Eye (tissue), 1 donor: Measurements from ENCODE around the gene VASH1.

Experiments
- DNase-seq: peaks from one replicate; pipeline ENCODE4 v3.0.0-alpha.2; 2015

The VASH1 gene

GRCh38 chr14:76752744-76753143, 8.5 kb upstream of the VASH1 start:
- DNase-seq: no peak

DNA sequence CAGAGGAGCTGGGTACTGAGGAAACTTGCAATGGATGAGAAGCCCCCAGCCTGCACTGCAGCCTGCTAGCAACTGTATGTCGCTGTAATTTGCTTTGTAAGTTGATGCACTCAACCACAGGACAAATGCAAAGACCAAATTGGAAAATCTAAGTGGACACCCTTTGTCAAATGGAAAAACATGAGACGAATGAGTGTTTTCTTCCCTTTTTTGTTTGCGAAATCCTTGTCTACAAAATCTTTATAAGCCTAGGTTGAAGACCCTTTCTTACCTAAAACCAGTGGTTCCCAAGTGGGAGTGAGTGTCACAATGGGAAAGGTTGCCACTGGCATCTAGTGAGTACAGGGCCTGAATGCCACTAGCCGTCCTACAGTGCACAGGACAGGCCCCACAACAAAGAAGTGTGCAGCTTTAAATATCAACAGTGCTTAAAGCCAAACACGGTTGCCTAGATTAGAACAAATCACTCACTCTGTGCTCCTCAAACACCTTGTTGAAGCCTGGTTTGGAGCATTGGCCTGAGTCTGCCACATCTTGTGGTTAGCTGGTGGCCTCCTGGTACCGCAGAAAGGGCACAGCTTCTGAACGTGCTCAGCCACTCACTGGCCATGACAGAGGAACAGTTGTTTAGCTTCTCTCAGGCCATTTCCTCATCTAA, 7.6 kb upstream of the VASH1 start:
- DNase-seq: no peak

DNA sequence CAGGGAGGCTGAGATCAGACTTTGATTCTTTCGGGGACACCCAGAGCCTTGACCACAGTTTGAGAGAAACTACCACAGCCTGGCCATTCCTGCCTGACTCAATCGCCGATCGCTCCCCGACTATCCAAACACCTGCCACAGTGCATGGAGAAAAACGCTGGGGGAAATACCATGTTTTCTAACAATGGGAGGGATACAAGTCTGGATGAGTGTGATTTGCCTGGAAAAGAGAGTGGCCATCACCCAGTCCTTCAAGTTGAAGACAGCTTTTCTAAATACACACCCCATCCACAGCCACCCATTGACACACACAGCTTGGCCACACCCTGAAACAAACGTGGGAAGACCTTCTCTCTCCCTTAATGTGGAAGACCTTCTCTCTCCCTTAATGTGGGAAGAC, 6.7 kb upstream of the VASH1 start:
- no peak for DNase-seq

- DNase-seq: peak; percentile 3
Observed at GRCh38 chr14:76755610-76756370, 5.5 kb upstream of the VASH1 start.

GRCh38 chr14:76756371-76756750, 4.9 kb upstream of the VASH1 start:
- no peak for DNase-seq

DNA sequence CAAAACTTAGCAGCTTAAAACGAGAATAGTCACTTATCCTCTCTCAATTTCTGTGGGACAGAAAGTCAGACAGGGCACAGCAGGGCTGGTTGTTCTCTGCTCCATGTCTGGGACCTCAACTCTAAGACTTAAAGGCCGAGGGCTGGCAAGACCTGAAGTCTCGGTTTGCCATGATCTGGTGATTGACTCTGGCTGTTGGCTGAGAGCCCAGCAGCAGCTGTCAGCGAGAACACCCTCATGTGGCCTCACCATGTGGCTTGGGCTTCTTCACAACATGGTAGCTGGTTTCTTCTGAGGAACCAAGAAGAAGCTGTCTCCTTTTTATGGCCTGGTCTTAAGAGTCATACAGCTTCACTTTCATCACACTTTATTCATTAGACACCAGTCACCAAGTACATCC, 1.7 kb upstream of the VASH1 start:
- no peak for DNase-seq

DNA sequence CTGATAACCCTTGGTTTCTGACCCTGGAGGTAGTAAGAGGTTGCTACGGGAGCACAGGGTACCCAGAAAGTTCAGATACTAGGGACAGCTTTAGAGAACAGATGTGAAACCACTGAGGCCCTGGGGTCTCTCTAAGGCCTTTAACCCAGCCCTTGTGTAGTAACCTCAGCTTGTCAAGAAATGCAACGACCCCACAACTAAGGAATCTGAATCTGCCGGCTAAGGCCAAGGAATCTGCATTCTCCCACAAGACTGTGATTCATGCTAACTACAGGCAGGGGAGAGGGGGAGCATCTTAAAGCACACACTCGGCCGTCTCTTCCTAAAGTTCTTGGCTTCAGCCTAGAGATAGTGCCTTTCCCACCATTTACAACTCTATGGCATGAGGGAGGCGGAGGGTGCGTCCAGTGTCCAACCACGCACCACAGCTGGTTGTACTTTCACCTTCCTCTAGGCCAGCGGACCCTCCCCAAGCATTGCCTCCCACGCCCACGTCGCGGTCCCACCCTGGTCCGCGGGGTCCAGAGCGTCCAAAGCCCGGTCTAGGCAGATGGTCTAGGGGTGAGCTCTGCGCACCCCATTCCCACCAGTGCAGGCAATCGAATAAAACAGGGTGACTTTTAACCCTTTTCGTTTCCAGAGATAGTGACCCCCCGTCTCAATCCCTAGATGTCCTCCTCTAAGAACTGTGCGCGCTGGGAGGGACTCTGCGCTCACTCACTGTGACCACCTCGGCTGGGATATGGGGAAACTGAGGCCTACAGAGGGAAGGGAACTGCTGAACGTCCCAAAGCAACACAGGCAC, 735 bp upstream of the VASH1 start:
- DNase-seq: no peak

GRCh38 chr14:76761960-76762410, 717 bp downstream of the VASH1 start:
- peak; percentile 85 for DNase-seq

DNA sequence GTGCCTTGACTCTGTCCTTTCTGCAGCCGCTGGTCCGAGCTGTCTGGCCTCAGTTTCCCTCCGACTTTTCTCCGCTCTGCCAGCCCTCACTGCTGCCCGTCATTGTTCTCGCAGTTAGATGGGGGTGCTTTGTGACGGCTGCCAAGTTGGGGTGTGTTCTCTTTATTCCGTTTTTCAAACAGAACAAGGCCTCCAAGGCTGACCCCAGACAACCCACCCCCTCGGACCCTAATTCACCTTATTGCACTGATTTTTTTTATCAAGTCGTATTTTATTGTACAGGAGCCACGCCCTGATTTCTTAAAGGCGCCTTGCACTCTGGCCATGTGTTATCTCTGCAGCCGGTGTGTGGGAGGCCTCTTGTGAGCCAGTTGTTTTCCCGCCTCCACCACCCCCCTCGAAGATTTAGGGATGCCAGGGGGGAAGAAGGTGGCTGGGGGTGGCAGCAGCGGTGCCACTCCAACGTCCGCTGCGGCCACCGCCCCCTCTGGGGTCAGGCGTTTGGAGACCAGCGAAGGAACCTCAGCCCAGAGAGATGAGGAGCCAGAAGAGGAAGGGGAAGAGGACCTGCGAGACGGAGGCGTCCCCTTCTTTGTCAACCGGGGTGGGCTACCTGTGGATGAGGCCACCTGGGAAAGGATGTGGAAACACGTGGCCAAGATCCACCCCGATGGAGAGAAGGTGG, 1.3 kb downstream of the VASH1 start:
- no peak for DNase-seq

DNA sequence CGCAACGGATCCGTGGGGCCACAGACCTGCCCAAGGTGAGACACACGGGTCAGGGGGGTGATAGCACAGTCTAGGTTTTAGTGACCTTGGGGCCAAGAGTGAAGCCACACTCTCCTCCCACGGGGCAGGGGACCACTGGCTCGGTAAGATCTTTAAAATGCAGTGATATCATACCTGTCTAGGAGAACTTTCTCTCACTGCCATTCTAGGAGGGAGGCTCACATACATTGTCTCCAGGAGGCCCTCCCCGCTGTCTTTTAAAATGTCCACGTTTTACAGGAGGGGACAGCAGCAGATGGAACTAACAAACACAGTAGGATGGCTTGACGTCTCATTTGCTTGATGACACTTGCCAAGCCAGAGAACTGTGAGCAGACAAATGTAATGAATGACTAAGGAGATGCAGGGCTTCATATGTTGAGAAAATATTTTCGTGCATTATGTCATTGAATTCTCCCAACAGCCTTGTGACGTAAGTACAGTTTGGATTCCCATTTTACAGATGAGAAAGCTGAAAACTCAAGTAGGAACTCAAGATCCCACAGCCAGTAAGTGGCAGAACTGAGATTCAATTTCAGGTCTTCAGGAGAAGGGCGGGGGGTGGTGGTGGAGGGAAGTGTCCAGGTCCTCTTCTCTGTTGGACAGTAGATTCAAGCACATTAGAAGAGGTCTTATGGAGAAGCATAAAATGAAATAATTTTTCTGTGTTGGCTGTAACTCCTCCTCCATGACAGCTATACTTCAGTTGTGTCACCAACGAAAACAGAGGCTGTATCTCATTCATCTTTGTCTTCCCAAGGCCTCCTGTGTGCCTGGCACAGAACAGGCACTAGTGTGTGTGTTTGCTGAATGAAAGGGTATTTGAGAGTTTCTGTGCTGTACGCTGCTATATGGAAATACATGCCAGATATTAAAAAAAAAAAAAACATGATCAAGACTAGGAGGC, 2.1 kb downstream of the VASH1 start:
- DNase-seq: peak; percentile 42

DNA sequence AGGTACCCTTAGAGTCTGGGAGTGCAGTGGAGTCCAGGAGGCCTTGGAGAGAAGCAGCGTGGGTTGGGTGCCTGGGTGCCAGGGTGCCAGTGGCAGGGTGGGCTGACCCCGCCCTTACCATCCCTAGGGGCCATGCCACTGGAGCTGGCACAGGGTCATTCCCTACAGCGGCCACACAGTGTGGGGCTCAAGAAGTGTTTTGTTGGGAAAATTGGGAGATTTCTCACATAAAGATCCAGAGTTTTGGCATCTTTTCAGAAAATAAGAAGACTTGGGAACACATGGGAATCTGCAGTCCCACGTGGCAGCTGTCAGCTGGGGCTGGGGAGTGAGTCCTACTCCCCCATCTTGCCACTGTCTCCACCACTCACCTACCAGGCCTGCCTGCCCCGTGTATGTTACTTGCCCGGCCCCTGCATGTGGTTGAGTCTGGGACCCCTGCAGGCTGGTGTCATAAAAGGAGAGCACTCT, 4.2 kb downstream of the VASH1 start:
- DNase-seq: no peak

- peak; percentile 66 for DNase-seq
Observed at GRCh38 chr14:76767681-76768656, 6.7 kb downstream of the VASH1 start.

- DNase-seq: no peak
Observed at GRCh38 chr14:76768671-76769500, 7.6 kb downstream of the VASH1 start.

DNA sequence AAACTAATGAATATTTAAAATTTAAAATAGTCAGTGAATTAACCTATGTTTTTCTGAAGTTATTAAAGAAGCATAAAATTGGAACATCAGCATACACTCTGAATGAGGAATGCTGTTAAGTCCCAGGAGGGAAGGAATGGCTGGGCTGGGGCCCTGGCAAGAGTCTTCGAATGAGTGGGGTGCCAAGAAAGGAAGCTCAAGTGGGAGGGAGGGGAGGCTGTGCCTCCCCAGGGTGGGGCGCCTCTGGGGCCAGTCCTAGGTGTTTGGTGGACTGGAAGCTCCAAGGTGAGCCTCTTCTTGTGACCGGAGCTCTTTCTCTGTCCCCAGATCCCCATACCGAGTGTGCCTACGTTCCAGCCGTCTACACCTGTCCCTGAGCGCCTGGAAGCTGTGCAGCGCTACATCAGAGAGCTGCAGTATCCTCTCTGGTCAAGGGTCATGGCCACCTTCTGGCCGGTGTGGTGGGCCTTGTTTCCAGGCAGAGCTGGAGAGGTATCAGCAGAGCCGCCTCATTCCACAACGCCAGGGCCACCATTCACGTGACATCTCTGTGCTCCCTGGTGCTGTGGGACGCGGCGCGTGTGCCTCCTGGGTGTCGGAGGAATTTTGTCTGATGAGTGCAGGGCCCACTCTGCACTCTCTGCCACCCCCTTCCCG, 8.5 kb downstream of the VASH1 start:
- DNase-seq: no peak

DNA sequence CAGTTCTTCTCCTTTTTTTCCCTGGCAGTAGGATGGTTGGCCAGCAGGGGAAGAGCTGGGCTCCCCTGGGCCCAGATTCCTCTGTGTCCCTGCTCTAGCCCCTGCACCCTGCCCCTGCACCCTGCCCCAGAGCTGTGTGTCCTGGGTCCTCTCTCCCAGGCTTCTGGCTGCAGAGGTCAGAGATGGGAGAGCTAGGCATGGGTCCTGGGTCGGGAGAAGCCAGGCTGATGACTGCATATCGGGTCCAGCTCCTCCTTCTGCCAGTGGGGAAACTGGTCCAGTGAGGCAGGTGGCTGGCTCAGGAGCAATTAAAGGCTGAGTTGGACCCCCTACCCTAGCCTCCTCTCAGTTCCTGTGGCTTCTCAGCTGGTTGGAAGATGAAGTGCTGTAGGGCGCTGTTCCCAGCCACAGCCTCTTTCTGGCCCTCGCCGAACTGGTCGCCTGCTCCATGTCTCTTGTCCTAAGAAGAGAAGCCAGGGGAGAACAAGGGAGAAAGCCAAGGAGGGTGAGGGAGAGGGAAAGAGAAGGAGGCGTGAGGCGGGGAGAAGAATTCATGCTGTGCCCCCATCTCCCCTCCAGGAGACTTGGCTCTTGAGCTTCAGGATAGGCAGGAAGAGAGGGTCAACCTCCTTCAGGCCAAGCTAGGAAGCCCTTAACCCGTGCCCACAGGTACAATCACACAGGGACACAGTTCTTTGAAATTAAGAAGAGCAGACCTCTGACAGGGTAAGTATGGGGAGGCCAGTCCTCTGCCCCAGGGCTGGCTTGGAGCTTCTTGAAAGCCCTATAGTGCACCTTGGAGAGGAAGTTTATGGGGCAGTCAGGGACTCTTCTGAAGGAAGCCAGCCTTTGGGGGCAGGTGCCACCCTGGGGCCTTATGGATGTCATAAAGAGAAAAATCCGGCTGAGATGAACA, 9.5 kb downstream of the VASH1 start:
- no peak for DNase-seq

DNA sequence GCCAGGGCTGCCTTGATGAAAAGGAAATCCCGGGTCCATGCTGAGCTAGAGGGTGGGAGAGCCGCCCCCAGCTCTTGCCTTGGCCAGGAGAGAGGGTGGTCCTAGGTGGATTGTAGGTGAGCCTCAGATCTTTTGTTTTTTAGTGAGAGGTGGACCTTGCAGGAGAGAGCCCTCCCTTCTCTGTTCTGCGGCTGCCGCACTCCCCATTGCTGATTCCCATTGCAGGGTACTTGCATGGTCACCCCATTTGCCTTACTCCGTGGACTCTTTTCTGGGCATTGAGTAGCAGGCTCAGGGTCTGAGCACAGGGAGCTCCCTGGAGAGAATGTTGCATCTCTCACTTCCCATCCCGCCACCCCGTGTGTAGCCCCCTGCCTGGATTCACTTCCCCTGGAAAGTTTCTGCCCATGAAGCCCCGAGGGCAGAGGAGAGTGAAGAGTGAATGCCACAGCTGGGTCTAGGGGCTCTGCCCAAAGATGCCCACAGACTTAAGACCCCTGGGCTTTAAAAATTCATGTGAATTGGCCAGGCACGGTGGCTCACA, 10.2 kb downstream of the VASH1 start:
- DNase-seq: no peak
